NCI-H2081 (cell line): ENCODE data around the gene PITPNB.

Experiments used
- DNase-seq, 2 experiments: peaks; one replicate each; lab custom pipeline; 2025; lab: John Stamatoyannopoulos, UW

The PITPNB gene

DNA sequence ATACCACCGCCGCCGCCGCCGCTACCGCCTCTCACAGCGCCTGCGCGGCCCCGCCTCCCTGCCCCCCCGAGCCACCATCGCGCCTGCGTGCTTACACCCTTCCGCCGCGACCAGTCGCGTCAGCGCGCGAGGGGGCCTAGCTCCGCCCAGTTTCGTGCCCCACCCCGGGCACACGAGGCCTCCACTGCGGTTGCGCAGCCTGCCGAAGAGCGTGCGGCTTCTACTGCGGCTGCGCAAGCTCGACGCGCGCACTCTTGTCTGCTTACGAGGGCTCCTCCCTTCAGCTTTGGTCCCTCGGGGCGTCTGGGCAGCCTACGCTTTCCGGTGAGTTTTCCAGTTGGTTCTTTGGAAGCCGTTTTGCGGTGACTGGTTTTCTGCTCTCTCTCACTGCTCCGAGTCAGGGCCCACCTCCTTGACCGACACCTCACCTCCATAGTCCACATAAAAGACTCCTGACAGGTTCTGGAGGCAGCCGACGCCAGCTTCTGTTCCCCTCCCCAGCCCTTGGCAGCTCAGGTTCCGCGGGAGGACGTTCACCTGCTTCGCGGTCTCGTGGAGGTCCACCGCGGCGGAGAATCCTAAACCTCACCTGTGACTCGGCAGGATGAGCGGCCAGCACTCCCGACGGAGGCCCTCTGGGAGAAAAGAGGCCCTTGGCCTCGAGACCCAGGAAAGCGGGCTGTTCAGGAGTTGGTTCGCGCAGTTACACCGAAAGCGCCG is at the start of gene PITPNB:
Gene PITPNB (minus strand): TSS at position 35 of the 720 bp plus-strand sequence. CDS start 65 bp downstream, outside the sequence.
- peak; percentile 93 for DNase-seq

GRCh38 chr22:27966168-27967064 is 47.4 kb upstream of the PITPNB start:
- DNase-seq = no peak

- DNase-seq = no peak
Measured at GRCh38 chr22:27962268-27963044, 43.4 kb upstream of the PITPNB start.

GRCh38 chr22:27961680-27962079 is 42.6 kb upstream of the PITPNB start:
- no peak for DNase-seq

- no peak for DNase-seq
Measured at GRCh38 chr22:27961182-27961581, 42.1 kb upstream of the PITPNB start.

DNA sequence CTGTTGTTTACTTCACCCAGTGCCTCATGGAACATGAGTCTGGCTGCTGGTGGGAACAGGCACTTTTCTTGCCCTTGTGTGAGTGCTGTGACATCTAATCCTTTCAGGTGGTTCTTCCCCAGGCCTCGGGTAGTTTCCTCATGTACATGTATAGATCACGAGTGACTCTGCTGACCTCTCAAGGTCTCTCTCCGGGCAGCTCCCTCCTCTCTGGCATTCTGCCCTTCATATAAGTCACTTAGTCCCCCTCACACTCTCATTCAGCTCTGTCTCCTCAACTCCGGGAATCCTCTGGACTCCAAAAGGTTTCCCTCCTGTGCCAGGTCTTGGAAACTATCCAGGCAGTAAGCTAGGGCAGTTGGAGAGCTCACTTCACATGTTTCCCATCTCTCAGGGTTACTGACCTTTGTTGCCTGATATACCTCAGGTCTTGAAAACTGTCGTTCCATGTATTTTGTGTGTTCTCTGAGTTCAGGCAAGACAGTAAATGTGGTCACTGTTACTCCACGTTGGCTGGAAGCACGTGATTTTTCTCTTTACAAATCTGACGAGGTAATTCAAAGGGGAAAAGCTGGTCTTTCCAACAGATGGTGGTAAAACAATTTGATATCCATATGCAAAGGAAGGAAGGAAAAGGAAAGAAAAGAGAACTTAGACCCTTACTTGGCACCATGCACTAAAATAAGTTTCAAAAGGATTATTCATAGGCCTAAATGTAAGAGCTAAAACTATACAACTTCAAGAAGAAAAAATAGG is 40.5 kb upstream of the PITPNB start:
- DNase-seq = no peak

- no peak for DNase-seq
Measured at GRCh38 chr22:27952779-27953178, 33.7 kb upstream of the PITPNB start.

DNA sequence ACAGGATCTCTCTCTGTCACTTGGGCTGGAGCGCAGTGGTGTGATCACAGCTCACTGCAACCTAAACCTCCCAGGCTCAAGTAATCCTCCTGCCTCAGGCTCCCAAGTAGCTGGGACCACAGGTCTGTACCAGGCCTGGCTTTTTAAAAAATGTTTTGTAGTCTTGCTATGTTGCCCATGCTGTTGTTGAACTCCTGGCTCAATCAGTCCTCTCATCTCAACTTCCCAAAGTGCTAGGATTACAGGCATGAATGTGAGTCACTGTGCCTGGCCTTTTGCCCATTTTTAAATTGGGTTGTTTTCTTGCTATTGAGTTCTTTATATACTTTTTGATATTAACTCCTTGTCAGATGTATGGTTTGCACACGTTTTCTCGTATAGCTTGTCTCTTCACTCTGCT is 33.0 kb upstream of the PITPNB start:
- DNase-seq = no peak

- DNase-seq = no peak
Measured at GRCh38 chr22:27949421-27949820, 30.4 kb upstream of the PITPNB start.

- DNase-seq = no peak
Measured at GRCh38 chr22:27948569-27948968, 29.5 kb upstream of the PITPNB start.

GRCh38 chr22:27947448-27947847 is 28.4 kb upstream of the PITPNB start:
- no peak for DNase-seq

DNA sequence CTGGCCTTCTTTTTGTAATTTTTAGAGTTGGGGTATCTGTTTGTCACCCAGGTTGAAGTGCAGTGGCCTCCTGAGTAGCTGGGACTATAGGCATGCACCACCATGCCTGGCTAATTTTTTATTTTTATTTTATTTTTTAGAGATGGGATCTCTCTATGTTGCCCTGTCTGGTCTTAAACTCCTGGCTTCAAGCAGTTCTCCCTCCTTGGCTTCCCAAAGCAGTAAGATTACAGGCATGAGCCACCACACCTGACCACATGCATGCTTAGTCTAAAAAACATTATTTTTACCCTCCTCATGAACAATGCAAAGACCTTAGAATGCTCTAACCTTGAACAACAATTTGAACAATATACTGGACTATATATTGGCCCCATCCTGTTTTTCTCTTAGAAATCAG is 22.1 kb upstream of the PITPNB start:
- no peak for DNase-seq

- no peak for DNase-seq
Measured at GRCh38 chr22:27937453-27937852, 18.4 kb upstream of the PITPNB start.

DNA sequence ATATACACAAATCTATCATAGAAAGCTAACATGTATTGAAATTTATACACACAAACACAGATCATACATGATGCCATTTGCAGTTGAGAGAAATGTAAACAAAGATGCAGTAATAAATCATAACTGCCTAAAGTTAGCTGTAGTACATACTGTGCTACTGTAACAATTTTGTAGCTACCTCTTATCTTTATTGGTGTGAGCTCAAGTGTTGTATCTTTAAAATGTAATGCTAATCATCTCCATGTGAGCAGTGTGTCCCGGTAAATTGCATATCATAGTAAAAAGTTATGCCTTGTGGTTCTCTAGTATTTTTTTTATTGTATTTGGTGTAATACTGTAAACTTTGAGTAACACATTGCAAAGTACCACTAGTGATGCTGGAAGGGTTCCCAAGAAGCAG is 16.8 kb upstream of the PITPNB start:
- DNase-seq = no peak

GRCh38 chr22:27934069-27934468 is 15.0 kb upstream of the PITPNB start:
- DNase-seq = no peak

GRCh38 chr22:27933186-27933983 is 14.3 kb upstream of the PITPNB start:
- DNase-seq = no peak

- DNase-seq = no peak
Measured at GRCh38 chr22:27930331-27931060, 11.4 kb upstream of the PITPNB start.

DNA sequence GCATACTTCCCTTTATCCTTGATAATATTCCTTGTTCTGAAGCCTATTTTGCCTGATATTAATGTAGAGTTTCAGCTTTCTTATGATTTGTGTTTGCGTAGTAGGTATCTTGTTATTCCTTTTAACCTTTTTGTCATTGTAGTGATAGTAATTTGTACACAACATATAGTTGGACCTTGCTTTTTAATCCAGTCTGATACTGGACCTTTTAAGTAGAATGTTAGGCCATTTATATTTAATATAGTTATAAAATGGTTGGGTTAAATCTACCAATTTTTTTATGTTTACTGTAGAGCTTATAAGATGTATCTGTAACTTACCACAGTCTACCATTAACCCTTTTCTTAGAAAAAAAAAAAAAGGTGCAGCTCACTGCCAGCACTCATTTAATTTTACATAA is 8.6 kb upstream of the PITPNB start:
- DNase-seq = no peak

- DNase-seq = no peak
Measured at GRCh38 chr22:27925331-27925730, 6.3 kb upstream of the PITPNB start.
